Measurements from ENCODE around the gene ADAMTS1.

The ADAMTS1 gene

GRCh38 chr21:26801498-26801897 is 43.7 kb downstream of the ADAMTS1 start:
- H3K4me3 ChIP-seq (ENCODE audit: low read depth, low read length) = no peak overlapping the region
- TF ChIP-seq, protein P1, sequence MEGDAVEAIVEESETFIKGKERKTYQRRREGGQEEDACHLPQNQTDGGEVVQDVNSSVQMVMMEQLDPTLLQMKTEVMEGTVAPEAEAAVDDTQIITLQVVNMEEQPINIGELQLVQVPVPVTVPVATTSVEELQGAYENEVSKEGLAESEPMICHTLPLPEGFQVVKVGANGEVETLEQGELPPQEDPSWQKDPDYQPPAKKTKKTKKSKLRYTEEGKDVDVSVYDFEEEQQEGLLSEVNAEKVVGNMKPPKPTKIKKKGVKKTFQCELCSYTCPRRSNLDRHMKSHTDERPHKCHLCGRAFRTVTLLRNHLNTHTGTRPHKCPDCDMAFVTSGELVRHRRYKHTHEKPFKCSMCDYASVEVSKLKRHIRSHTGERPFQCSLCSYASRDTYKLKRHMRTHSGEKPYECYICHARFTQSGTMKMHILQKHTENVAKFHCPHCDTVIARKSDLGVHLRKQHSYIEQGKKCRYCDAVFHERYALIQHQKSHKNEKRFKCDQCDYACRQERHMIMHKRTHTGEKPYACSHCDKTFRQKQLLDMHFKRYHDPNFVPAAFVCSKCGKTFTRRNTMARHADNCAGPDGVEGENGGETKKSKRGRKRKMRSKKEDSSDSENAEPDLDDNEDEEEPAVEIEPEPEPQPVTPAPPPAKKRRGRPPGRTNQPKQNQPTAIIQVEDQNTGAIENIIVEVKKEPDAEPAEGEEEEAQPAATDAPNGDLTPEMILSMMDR (IDR thresholded peaks at IDR 0.05; ENCODE audit: low read depth, low read length) = no peak
- DNase-seq (ENCODE audit: low read depth, low spot score) = peak; percentile 66
- in situ Hi-C loops (cut with HindIII; ENCODE audit: low sequenced_read_pairs) = no loop called here

DNA sequence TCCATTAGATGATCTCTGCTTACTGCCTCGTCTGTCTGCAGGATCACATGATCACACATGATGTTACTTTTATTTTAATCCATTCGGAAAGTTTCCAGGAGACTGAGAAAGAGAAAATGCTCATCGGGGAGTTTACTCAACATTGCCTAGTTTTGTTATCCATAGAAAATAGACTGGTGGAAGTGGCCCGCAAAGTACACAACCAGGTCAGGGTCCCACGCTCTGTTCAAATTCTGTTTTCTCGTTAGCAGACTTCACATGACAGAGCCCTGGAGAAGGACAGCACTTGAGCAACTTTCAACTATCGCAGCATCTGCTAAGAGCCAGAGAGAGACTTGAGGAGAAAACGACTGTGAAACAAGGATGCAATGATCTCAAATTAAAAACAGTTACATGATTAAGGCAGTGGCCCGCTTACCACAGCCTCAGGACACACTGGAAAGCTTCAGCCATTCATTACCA is 44.2 kb downstream of the ADAMTS1 start:
- TF ChIP-seq, protein P1 (IDR thresholded peaks at IDR 0.05; ENCODE audit: low read depth, low read length) = no peak
- DNase-seq (ENCODE audit: low read depth, low spot score) = peak; percentile 53
- no peak overlapping the region for H3K4me3 ChIP-seq (ENCODE audit: low read depth, low read length)
- in situ Hi-C loops (cut with HindIII; ENCODE audit: low sequenced_read_pairs) = no loop called here

- no peak overlapping the region for H3K4me3 ChIP-seq (ENCODE audit: low read depth, low read length)
- in situ Hi-C loops (cut with HindIII; ENCODE audit: low sequenced_read_pairs) = no loop called here
- TF ChIP-seq, protein P1 (IDR thresholded peaks at IDR 0.05; ENCODE audit: low read depth, low read length) = no peak
- DNase-seq (ENCODE audit: low read depth, low spot score) = no peak
These were observed 44.8 kb downstream of the ADAMTS1 start for GRCh38 chr21:26800455-26800854.

DNA sequence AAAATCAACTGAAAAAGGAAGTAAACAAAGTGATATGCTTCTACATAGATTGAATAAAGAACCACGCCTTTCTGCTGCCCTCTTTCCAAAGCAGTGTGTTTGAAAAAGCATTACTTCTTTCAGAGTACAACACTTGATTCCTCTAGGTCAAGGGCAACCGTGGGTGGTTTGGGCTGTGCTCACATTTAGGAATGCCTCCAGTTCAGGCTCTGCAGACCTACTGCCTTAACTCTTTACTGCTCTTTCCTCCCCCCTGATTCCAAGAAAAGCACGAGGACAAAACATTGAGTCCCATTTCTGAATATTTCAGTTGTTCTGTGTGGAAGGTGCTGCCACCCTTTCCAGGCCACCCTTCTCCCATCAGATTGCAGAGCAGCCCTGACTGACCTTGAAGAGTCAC is 45.2 kb downstream of the ADAMTS1 start:
- no peak for DNase-seq (ENCODE audit: low read depth, low spot score)
- TF ChIP-seq, protein P1 (IDR thresholded peaks at IDR 0.05; ENCODE audit: low read depth, low read length) = no peak
- in situ Hi-C loops (cut with HindIII; ENCODE audit: low sequenced_read_pairs) = no loop called here

DNA sequence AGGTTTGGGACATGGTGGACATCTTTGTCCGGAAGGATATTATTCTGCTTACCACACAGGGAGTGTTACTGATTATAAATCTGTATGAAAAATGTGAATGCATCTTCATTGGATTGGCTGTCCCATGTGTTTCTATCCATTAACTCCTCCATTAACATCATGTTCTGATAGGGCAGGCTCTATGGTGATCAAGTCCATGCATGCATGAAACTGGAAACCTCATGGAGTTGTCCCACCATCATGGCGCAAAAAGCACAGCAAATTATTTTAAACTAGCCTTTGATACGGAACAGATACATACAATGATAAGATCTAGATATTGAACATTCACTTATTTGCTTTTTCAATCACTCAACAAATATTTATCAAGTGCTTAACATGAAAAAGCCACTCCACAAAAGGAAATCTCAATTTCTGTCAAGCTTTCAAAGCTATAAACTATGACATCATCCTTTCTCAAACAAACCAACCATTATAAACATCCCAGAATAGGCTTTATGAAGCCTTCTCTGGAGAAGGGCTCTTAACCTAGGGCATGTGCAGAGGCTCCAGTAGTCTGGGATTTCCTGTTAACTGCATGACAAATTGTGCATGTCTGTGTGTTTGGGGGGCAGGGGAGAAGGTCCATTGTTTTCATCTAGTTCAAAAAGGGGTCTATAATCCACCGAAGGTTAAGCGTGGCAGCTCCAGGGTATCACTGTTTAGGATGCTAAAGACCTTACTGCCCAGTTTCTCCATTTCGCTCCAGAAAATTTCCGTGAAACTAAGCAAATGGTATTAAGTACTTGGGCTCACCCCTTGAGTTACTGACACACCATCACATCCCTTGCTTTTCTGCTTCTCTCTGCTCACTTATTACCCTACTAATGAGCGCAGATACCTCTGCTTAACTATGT is 46.1 kb downstream of the ADAMTS1 start:
- H3K4me3 ChIP-seq (ENCODE audit: low read depth, low read length) = no peak overlapping the region
- TF ChIP-seq, protein P1 (IDR thresholded peaks at IDR 0.05; ENCODE audit: low read depth, low read length) = no peak
- DNase-seq (ENCODE audit: low read depth, low spot score) = peak; percentile 42
- in situ Hi-C loops (cut with HindIII; ENCODE audit: low sequenced_read_pairs) = no loop called here

More for the DNA sequence above, 45.2 kb downstream of the ADAMTS1 start:
- no peak overlapping the region for H3K4me3 ChIP-seq (ENCODE audit: low read depth, low read length)

GRCh38 chr21:26797878-26798456 is 47.2 kb downstream of the ADAMTS1 start:
- H3K4me3 ChIP-seq (ENCODE audit: low read depth, low read length) = no peak overlapping the region
- TF ChIP-seq, protein P1 (IDR thresholded peaks at IDR 0.05; ENCODE audit: low read depth, low read length) = no peak
- DNase-seq (ENCODE audit: low read depth, low spot score) = no peak
- in situ Hi-C loops (cut with HindIII; ENCODE audit: low sequenced_read_pairs) = no loop called here

Data from astrocyte of the spinal cord (primary cell).